SH-SY5Y (cell line): ENCODE measurements around the gene TRIM47.

Experiments
- GATA2 ChIP-seq: IDR thresholded peaks from 2 replicates; pipeline ENCODE4 v1.6.1; 2011; ENCODE audit warnings: mild to moderate bottlenecking, low read depth, low read length
- GATA3 ChIP-seq: IDR thresholded peaks from 2 replicates; pipeline ENCODE4 v1.6.1; 2011; ENCODE audit warnings: low read depth, mild to moderate bottlenecking, low read length, moderate library complexity

DNA sequence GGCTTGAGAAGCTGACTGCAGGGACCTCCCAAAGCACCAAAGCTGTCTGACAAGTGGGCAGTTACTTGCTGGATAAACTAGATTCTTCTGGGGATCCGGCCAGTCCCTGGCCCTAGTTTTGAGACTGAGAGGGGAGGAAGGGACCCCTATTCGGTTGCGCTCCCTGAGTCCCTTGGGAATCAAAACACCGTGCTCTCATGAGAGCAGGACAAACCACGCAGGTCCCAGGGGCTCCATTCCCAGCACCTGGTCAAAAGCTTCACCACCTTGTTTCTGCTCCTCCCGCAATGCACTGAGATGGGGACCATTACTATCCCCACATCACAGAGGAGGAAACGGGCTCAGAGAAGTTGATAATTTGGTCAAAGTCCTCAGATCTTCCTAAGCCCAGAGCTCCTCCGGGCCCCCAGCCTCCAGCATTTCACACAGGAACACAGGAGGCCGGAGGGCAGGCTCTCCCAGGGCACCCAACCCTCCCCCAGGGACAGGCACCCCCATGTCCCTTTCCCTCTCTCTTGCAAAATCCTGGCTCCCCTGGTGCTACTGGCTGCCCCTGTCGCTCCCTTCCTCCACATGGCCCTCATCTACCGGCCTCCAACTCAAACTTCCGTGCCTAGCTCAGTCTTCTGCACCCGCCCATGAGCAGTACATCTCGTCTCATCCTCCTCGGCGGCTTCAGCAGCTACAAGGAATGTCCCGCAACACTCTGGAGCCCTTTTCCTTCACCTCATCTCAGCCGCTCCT lies 15.1 kb upstream of the TRIM47 start:
- TF ChIP-seq GATA2 (no peak), GATA3 (no peak)
